ENCODE measurements around the gene SGCD.
A peak's percentile ranks its signal among the peaks of the same experiment; 100 is the strongest.

Gene SGCD

GRCh38 chr5:156356238-156356637 lies 29.3 kb downstream of the SGCD start:
- Histone ChIP-seq H3K9ac (ENCODE audit: low read length) (no peak overlapping the region), H3K4me1 (ENCODE audit: control insufficient read depth, insufficient read depth, low read depth, low read length) (no peaks in the 10 kb centered on the region), H2BK15ac (ENCODE audit: low read depth, poor library complexity, severe bottlenecking) (no peak overlapping the region), H3K4me3 (ENCODE audit: insufficient read depth in 1 of 2, low read depth in 1 of 2, low read length in 2 of 2) (no peak overlapping the region), H3K36me3 (ENCODE audit: control insufficient read depth in 1 of 2, insufficient read depth in 2 of 2, low read depth in 1 of 2, low read length in 2 of 2) (no peaks in the 10 kb centered on the region), H2BK12ac (ENCODE audit: low read length in 2 of 2) (no peak overlapping the region), H3K27me3 (ENCODE audit: control insufficient read depth in 1 of 2, insufficient read depth in 1 of 2, low read length in 2 of 2) (no peaks in the 10 kb centered on the region), H2BK5ac (ENCODE audit: low read depth, low read length, poor library complexity, severe bottlenecking) (no peak overlapping the region), H3K18ac (ENCODE audit: low read depth in 1 of 2, low read length in 2 of 2) (no peak overlapping the region), H3K79me1 (replicated peaks; ENCODE audit: low read length, poor library complexity, severe bottlenecking) (no peaks in the 10 kb centered on the region), H4K8ac (ENCODE audit: low read length) (no peak overlapping the region), H3K14ac (ENCODE audit: low read length in 2 of 2) (no peak overlapping the region), H3K9me3 (ENCODE audit: control insufficient read depth, low read length) (no peaks in the 10 kb centered on the region), H3K23ac (ENCODE audit: low read length in 2 of 2) (no peak overlapping the region), H2BK120ac (ENCODE audit: low read depth, low read length) (no peak overlapping the region), H3K4me2 (ENCODE audit: low read length, poor library complexity, severe bottlenecking) (no peak overlapping the region), H3K4ac (ENCODE audit: low read depth in 1 of 2, low read length in 2 of 2) (no peak overlapping the region), H2AK5ac (ENCODE audit: low read length, severe bottlenecking) (no peak overlapping the region), H2AFZ (ENCODE audit: low read depth, low read length) (no peak overlapping the region), H3K27ac (ENCODE audit: low read length, poor library complexity, severe bottlenecking) (no peak overlapping the region), H4K91ac (ENCODE audit: low read length) (no peak overlapping the region)
- WGBS = 100% methylated on average over 1 of the region's 2 CpGs
- peak; percentile 49 for DNase-seq

GRCh38 chr5:156359476-156359875 lies 32.5 kb downstream of the SGCD start:
- Histone ChIP-seq H3K79me1 (replicated peaks; ENCODE audit: low read length, poor library complexity, severe bottlenecking) (no peaks in the 10 kb centered on the region), H2AK5ac (ENCODE audit: low read length, severe bottlenecking) (no peak overlapping the region), H3K18ac (ENCODE audit: low read depth in 1 of 2, low read length in 2 of 2) (no peak overlapping the region), H3K23ac (ENCODE audit: low read length in 2 of 2) (no peak overlapping the region), H3K14ac (ENCODE audit: low read length in 2 of 2) (no peak overlapping the region), H3K4me2 (ENCODE audit: low read length, poor library complexity, severe bottlenecking) (no peak overlapping the region), H4K91ac (ENCODE audit: low read length) (no peak overlapping the region), H3K4me3 (ENCODE audit: insufficient read depth in 1 of 2, low read depth in 1 of 2, low read length in 2 of 2) (no peak overlapping the region), H2AFZ (ENCODE audit: low read depth, low read length) (no peak overlapping the region), H3K4me1 (ENCODE audit: control insufficient read depth, insufficient read depth, low read depth, low read length) (no peaks in the 10 kb centered on the region), H2BK120ac (ENCODE audit: low read depth, low read length) (no peak overlapping the region), H4K8ac (ENCODE audit: low read length) (no peak overlapping the region), H3K9me3 (ENCODE audit: control insufficient read depth, low read length) (no peaks in the 10 kb centered on the region), H3K27ac (ENCODE audit: low read length, poor library complexity, severe bottlenecking) (no peak overlapping the region), H2BK12ac (ENCODE audit: low read length in 2 of 2) (no peak overlapping the region), H2BK15ac (ENCODE audit: low read depth, poor library complexity, severe bottlenecking) (no peak overlapping the region), H2BK5ac (ENCODE audit: low read depth, low read length, poor library complexity, severe bottlenecking) (no peak overlapping the region), H3K27me3 (ENCODE audit: control insufficient read depth in 1 of 2, insufficient read depth in 1 of 2, low read length in 2 of 2) (no peaks in the 10 kb centered on the region), H3K36me3 (ENCODE audit: control insufficient read depth in 1 of 2, insufficient read depth in 2 of 2, low read depth in 1 of 2, low read length in 2 of 2) (no peaks in the 10 kb centered on the region), H3K9ac (ENCODE audit: low read length) (no peak overlapping the region), H3K4ac (ENCODE audit: low read depth in 1 of 2, low read length in 2 of 2) (no peak overlapping the region)
- peak; percentile 86 for DNase-seq
- WGBS = 36% methylated on average over 1 of the region's 1 CpG

GRCh38 chr5:156361436-156362109 lies 34.6 kb downstream of the SGCD start:
- H3K9ac ChIP-seq (ENCODE audit: low read length) = no peak overlapping the region
- no peak overlapping the region for H3K23ac ChIP-seq (ENCODE audit: low read length in 2 of 2)
- H3K4ac ChIP-seq (ENCODE audit: low read depth in 1 of 2, low read length in 2 of 2) = no peak overlapping the region
- H2BK5ac ChIP-seq (ENCODE audit: low read depth, low read length, poor library complexity, severe bottlenecking) = no peak overlapping the region
- no peaks in the 10 kb centered on the region for H3K36me3 ChIP-seq (ENCODE audit: control insufficient read depth in 1 of 2, insufficient read depth in 2 of 2, low read depth in 1 of 2, low read length in 2 of 2)
- no peak overlapping the region for H4K91ac ChIP-seq (ENCODE audit: low read length)
- H2BK12ac ChIP-seq (ENCODE audit: low read length in 2 of 2) = peak overlapping the region in 1 of 2 experiments; percentile 51
- no peak overlapping the region for H2AK5ac ChIP-seq (ENCODE audit: low read length, severe bottlenecking)
- H2AFZ ChIP-seq (ENCODE audit: low read depth, low read length) = no peak overlapping the region
- no peak overlapping the region for H3K4me2 ChIP-seq (ENCODE audit: low read length, poor library complexity, severe bottlenecking)
- H3K4me3 ChIP-seq (ENCODE audit: insufficient read depth in 1 of 2, low read depth in 1 of 2, low read length in 2 of 2) = no peak overlapping the region
- no peak overlapping the region for H4K8ac ChIP-seq (ENCODE audit: low read length)
- no peaks in the 10 kb centered on the region for H3K9me3 ChIP-seq (ENCODE audit: control insufficient read depth, low read length)
- no peak for DNase-seq
- H3K79me1 ChIP-seq (replicated peaks; ENCODE audit: low read length, poor library complexity, severe bottlenecking) = no peaks in the 10 kb centered on the region
- no peak overlapping the region for H3K18ac ChIP-seq (ENCODE audit: low read depth in 1 of 2, low read length in 2 of 2)
- H3K27me3 ChIP-seq (ENCODE audit: control insufficient read depth in 1 of 2, insufficient read depth in 1 of 2, low read length in 2 of 2) = no peaks in the 10 kb centered on the region
- no peak overlapping the region for H2BK120ac ChIP-seq (ENCODE audit: low read depth, low read length)
- no peak overlapping the region for H2BK15ac ChIP-seq (ENCODE audit: low read depth, poor library complexity, severe bottlenecking)
- H3K27ac ChIP-seq (ENCODE audit: low read length, poor library complexity, severe bottlenecking) = no peak overlapping the region
- H3K14ac ChIP-seq (ENCODE audit: low read length in 2 of 2) = no peak overlapping the region
- whole genome bisulfite sequencing = 93% methylated on average over 2 of the region's 3 CpGs
- no peaks in the 10 kb centered on the region for H3K4me1 ChIP-seq (ENCODE audit: control insufficient read depth, insufficient read depth, low read depth, low read length)

- H3K4me2 ChIP-seq (ENCODE audit: low read length, poor library complexity, severe bottlenecking) = no peak overlapping the region
- no peak overlapping the region for H3K27ac ChIP-seq (ENCODE audit: low read length, poor library complexity, severe bottlenecking)
- no peak overlapping the region for H4K91ac ChIP-seq (ENCODE audit: low read length)
- no peaks in the 10 kb centered on the region for H3K9me3 ChIP-seq (ENCODE audit: control insufficient read depth, low read length)
- WGBS = 90% methylated on average over 2 of the region's 2 CpGs
- no peaks in the 10 kb centered on the region for H3K79me1 ChIP-seq (replicated peaks; ENCODE audit: low read length, poor library complexity, severe bottlenecking)
- no peak overlapping the region for H3K18ac ChIP-seq (ENCODE audit: low read depth in 1 of 2, low read length in 2 of 2)
- no peak overlapping the region for H2AK5ac ChIP-seq (ENCODE audit: low read length, severe bottlenecking)
- no peak overlapping the region for H3K4ac ChIP-seq (ENCODE audit: low read depth in 1 of 2, low read length in 2 of 2)
- H2BK12ac ChIP-seq (ENCODE audit: low read length in 2 of 2) = peak overlapping the region in 1 of 2 experiments; percentile 71
- H3K27me3 ChIP-seq (ENCODE audit: control insufficient read depth in 1 of 2, insufficient read depth in 1 of 2, low read length in 2 of 2) = no peaks in the 10 kb centered on the region
- no peak overlapping the region for H2AFZ ChIP-seq (ENCODE audit: low read depth, low read length)
- H3K4me3 ChIP-seq (ENCODE audit: insufficient read depth in 1 of 2, low read depth in 1 of 2, low read length in 2 of 2) = no peak overlapping the region
- no peak overlapping the region for H3K14ac ChIP-seq (ENCODE audit: low read length in 2 of 2)
- no peak for DNase-seq
- H3K36me3 ChIP-seq (ENCODE audit: control insufficient read depth in 1 of 2, insufficient read depth in 2 of 2, low read depth in 1 of 2, low read length in 2 of 2) = no peaks in the 10 kb centered on the region
- no peak overlapping the region for H3K23ac ChIP-seq (ENCODE audit: low read length in 2 of 2)
- H2BK5ac ChIP-seq (ENCODE audit: low read depth, low read length, poor library complexity, severe bottlenecking) = no peak overlapping the region
- H4K8ac ChIP-seq (ENCODE audit: low read length) = no peak overlapping the region
- no peak overlapping the region for H3K9ac ChIP-seq (ENCODE audit: low read length)
- H3K4me1 ChIP-seq (ENCODE audit: control insufficient read depth, insufficient read depth, low read depth, low read length) = no peaks in the 10 kb centered on the region
- H2BK15ac ChIP-seq (ENCODE audit: low read depth, poor library complexity, severe bottlenecking) = no peak overlapping the region
- H2BK120ac ChIP-seq (ENCODE audit: low read depth, low read length) = no peak overlapping the region
Observed at GRCh38 chr5:156363861-156364260, 36.9 kb downstream of the SGCD start.

All from mesenchymal stem cell (in vitro differentiated cells and primary cell).